HG03575 (cell line): ENCODE results near the gene MSRB3.
"Not testable (repeated sequence)": the region's sequence is repeated elsewhere in the genome, so short reads cannot be mapped to it uniquely, and the experiment has no call there.

Experiments
- ATAC-seq: cut with Tn5 transposase; IDR thresholded peaks from one replicate; pipeline ENCODE4 v1.9.1; 2021; ENCODE audit not compliant: unreplicated experiment, insufficient number of reproducible peaks, low FRiP score; ENCODE audit errors: extremely low read depth

MSRB3 gene

GRCh38 chr12:65432114-65432513 is 153.6 kb downstream of the MSRB3 start:
- no peak for ATAC-seq

- no peak for ATAC-seq
Measured at GRCh38 chr12:65432651-65433050, 154.2 kb downstream of the MSRB3 start.

- ATAC-seq = no peak
Measured at GRCh38 chr12:65434737-65435136, 156.3 kb downstream of the MSRB3 start.

GRCh38 chr12:65443038-65443437 is 164.6 kb downstream of the MSRB3 start:
- ATAC-seq = no peak

- ATAC-seq = no peak
Measured at GRCh38 chr12:65444996-65445395, 166.5 kb downstream of the MSRB3 start.

- no peak for ATAC-seq
Measured at GRCh38 chr12:65446901-65447300, 168.4 kb downstream of the MSRB3 start.

- no peak for ATAC-seq
Measured at GRCh38 chr12:65449400-65449799, 170.9 kb downstream of the MSRB3 start.

- no peak for ATAC-seq
Measured at GRCh38 chr12:65450625-65451024, 172.1 kb downstream of the MSRB3 start.

- no peak for ATAC-seq
Measured at GRCh38 chr12:65454115-65454787, 175.8 kb downstream of the MSRB3 start.

GRCh38 chr12:65457341-65457740 is 178.9 kb downstream of the MSRB3 start:
- not testable (repeated sequence) for ATAC-seq

- ATAC-seq = no peak
Measured at GRCh38 chr12:65458718-65459117, 180.2 kb downstream of the MSRB3 start.

GRCh38 chr12:65459545-65459944 is 181.1 kb downstream of the MSRB3 start:
- no peak for ATAC-seq

GRCh38 chr12:65460063-65460462 is 181.6 kb downstream of the MSRB3 start:
- ATAC-seq = no peak

GRCh38 chr12:65461017-65461416 is 182.5 kb downstream of the MSRB3 start:
- no peak for ATAC-seq

GRCh38 chr12:65462484-65462883 is 184.0 kb downstream of the MSRB3 start:
- ATAC-seq = no peak

- no peak for ATAC-seq
Measured at GRCh38 chr12:65463082-65463481, 184.6 kb downstream of the MSRB3 start.

GRCh38 chr12:65463611-65464010 is 185.1 kb downstream of the MSRB3 start:
- no peak for ATAC-seq

- no peak for ATAC-seq
Measured at GRCh38 chr12:65464930-65465329, 186.4 kb downstream of the MSRB3 start.

GRCh38 chr12:65465766-65466547 is 187.5 kb downstream of the MSRB3 start:
- ATAC-seq = no peak

GRCh38 chr12:65466911-65467310 is 188.4 kb downstream of the MSRB3 start:
- no peak for ATAC-seq
